ENCODE data around the gene PRTFDC1.

PRTFDC1 gene

GRCh38 chr10:24871011-24871935 lies 81.1 kb downstream of the PRTFDC1 start:
- DNase-seq (ENCODE audit: low read depth), result no peak
- no peak overlapping the region for H3K4me3 ChIP-seq (replicated peaks; ENCODE audit: low read depth, low read length)
- TF ChIP-seq CTCF (IDR thresholded peaks at IDR 0.05; ENCODE audit: low read length, missing control alignments), result no peak

- TF ChIP-seq CTCF (IDR thresholded peaks at IDR 0.05; ENCODE audit: low read length, missing control alignments), result no peak
- H3K4me3 ChIP-seq (replicated peaks; ENCODE audit: low read depth, low read length), result no peak overlapping the region
- DNase-seq (ENCODE audit: low read depth), result peak; percentile 86
Observed at GRCh38 chr10:24869354-24870015, 82.9 kb downstream of the PRTFDC1 start.

GRCh38 chr10:24866604-24867583 lies 85.5 kb downstream of the PRTFDC1 start:
- no peak for TF ChIP-seq CTCF (IDR thresholded peaks at IDR 0.05; ENCODE audit: low read length, missing control alignments)
- peak overlapping the region; percentile 6 for H3K4me3 ChIP-seq (replicated peaks; ENCODE audit: low read depth, low read length)
- peak; percentile 69 for DNase-seq (ENCODE audit: low read depth)

GRCh38 chr10:24865783-24866182 lies 86.6 kb downstream of the PRTFDC1 start:
- TF ChIP-seq CTCF (IDR thresholded peaks at IDR 0.05; ENCODE audit: low read length, missing control alignments), result no peak

GRCh38 chr10:24862589-24862988 lies 89.8 kb downstream of the PRTFDC1 start:
- DNase-seq (ENCODE audit: low read depth), result no peak
- TF ChIP-seq CTCF (IDR thresholded peaks at IDR 0.05; ENCODE audit: low read length, missing control alignments), result no peak

More at GRCh38 chr10:24865783-24866182, 86.6 kb downstream of the PRTFDC1 start:
- no peak for DNase-seq (ENCODE audit: low read depth)
- H3K4me3 ChIP-seq (replicated peaks; ENCODE audit: low read depth, low read length), result no peak overlapping the region

More at GRCh38 chr10:24862589-24862988, 89.8 kb downstream of the PRTFDC1 start:
- H3K4me3 ChIP-seq (replicated peaks; ENCODE audit: low read depth, low read length), result no peak overlapping the region

Measured in fibroblast of pulmonary artery (primary cell).